Measurements from ENCODE around the gene SEPTIN1. TPM values are rescaled to one million over a fixed set of nuclear protein-coding genes. Genes with fewer than 3 reads are reported as not detected.
"Not testable (repeated sequence)": the region's sequence is repeated elsewhere in the genome, so short reads cannot be mapped to it uniquely, and the experiment has no call there.

Gene SEPTIN1
- total RNA-seq, 1 donor from 2014 or later, result 2.0 TPM

GRCh38 chr16:30348113-30348512 is 34.2 kb downstream of the SEPTIN1 start:
- no peaks in the 10 kb centered on the region for H3K4me1 Mint-ChIP-seq (ENCODE audit: low read depth)
- no peaks in the 10 kb centered on the region for H3K27me3 Mint-ChIP-seq
- H3K9me3 Mint-ChIP-seq (ENCODE audit: low read depth), result no peaks in the 10 kb centered on the region
- no peak for TF ChIP-seq CTCF (IDR thresholded peaks at IDR 0.05; ENCODE audit: unreplicated experiment)
- no peak overlapping the region for H3K27ac Mint-ChIP-seq
- DNase-seq (ENCODE audit: low spot score, unreplicated experiment), result no peak
- peaks cover 18% of the 10 kb centered on the region for H3K36me3 Mint-ChIP-seq (ENCODE audit: insufficient read depth)
- no peak overlapping the region for H3K4me3 Mint-ChIP-seq (ENCODE audit: low read depth)

DNA sequence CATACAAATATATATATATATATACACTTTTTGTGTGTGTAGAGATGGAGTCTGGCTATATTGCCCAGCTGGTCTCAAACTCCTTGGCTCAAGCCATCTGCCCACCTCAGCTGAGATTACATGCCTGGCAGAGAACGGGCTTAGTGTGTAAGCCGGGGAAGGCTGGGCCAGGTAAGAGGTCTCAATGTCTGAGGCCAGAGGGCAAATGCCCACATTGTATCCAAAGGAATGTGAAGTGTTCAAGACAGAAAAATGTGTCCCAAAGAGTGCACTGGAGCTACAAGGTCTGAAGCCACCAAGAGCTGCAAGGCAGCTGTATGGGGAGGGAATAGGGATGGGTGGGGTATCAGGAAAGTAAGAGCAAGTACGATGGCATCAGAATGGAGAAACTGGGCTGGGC is 36.1 kb downstream of the SEPTIN1 start:
- Mint-ChIP-seq H3K36me3 (ENCODE audit: insufficient read depth) (peaks cover 10% of the 10 kb centered on the region), H3K4me1 (ENCODE audit: low read depth) (no peaks in the 10 kb centered on the region), H3K9me3 (ENCODE audit: low read depth) (no peaks in the 10 kb centered on the region), H3K27me3 (no peaks in the 10 kb centered on the region), H3K4me3 (ENCODE audit: low read depth) (no peak overlapping the region), H3K27ac (no peak overlapping the region)
- DNase-seq (ENCODE audit: low spot score, unreplicated experiment), result no peak
- no peak for TF ChIP-seq CTCF (IDR thresholded peaks at IDR 0.05; ENCODE audit: unreplicated experiment)

DNA sequence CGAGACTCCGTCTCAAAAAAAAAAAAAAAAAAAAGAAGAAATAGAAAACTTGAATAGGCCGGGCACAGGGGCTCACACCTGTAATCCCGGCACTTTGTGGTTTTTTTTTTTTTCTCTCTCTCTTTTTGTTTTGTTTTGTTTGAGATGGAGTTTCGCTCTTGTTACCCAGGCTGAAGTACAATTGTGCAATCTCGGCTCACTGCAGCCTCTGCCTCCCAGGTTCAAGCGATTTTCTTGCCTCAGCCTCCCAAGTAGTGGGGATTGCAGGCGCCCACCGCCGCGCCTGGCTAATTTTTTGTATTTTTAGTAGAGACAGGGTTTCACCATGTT is 38.9 kb downstream of the SEPTIN1 start:
- not testable (repeated sequence) for H3K27ac Mint-ChIP-seq; DNase-seq (ENCODE audit: low spot score, unreplicated experiment); H3K27me3 Mint-ChIP-seq; H3K4me1 Mint-ChIP-seq (ENCODE audit: low read depth); H3K9me3 Mint-ChIP-seq (ENCODE audit: low read depth); H3K4me3 Mint-ChIP-seq (ENCODE audit: low read depth); H3K36me3 Mint-ChIP-seq (ENCODE audit: insufficient read depth)

DNA sequence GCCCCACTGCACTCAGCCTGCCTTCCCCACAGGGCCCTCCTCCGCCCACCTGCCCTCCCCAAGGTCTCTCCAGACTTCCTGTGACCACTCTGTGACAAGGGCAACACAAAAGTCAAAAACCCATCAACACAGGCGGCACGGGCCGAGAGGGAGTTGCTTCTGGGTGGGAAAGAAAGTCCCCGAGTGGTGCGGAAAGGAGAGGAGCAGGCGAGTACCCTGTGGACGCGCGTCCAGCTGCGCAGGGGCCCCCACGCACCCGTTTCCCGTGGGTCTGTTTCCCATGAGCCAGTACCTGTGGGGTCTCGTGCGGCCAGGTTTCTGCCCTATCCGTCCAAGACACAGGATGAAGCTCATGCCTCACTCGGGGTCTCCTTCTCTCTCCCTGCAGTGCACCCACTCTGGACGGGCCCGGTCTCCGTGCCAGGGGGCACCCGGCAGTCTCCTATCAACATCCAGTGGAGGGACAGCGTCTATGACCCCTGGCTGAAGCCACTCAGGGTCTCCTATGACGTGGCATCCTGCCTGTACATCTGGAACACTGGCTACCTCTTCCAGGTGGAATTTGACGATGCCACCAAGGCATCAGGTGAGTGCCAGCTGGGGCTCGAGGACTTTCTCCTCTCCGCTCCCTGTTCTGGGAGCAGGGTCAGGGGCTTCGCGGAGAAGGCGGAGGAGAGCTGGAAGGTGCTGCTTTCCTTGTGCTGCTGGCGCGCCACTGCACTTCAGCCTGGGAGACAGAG is 39.4 kb downstream of the SEPTIN1 start:
- Mint-ChIP-seq H3K9me3 (ENCODE audit: low read depth) (no peaks in the 10 kb centered on the region), H3K36me3 (ENCODE audit: insufficient read depth) (no peaks in the 10 kb centered on the region), H3K27me3 (no peaks in the 10 kb centered on the region), H3K27ac (no peak overlapping the region), H3K4me3 (ENCODE audit: low read depth) (no peak overlapping the region), H3K4me1 (ENCODE audit: low read depth) (no peaks in the 10 kb centered on the region)
- DNase-seq (ENCODE audit: low spot score, unreplicated experiment), result no peak
- TF ChIP-seq CTCF (IDR thresholded peaks at IDR 0.05; ENCODE audit: unreplicated experiment), result no peak

DNA sequence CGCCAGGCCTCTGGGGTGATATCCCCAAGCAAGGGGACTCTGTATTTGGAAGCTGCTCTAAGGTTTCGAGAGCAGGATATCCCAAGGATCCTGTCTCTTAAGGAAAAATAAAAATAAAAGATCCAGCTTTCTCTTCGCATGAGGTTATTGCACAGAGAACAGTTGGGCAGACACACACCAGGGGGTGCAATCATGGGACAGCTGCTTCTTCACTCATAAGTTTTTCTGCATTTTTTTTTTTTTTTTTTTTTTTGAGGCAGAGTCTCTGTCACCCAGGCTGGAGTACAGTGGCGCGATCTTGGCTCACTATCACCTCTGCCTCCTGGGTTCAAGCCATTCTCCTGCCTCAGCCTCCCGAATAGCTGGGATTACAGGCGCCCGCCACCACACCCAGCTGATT is 40.4 kb downstream of the SEPTIN1 start:
- not testable (repeated sequence) for H3K36me3 Mint-ChIP-seq (ENCODE audit: insufficient read depth); DNase-seq (ENCODE audit: low spot score, unreplicated experiment); H3K4me3 Mint-ChIP-seq (ENCODE audit: low read depth); H3K27me3 Mint-ChIP-seq; H3K9me3 Mint-ChIP-seq (ENCODE audit: low read depth); H3K4me1 Mint-ChIP-seq (ENCODE audit: low read depth); H3K27ac Mint-ChIP-seq

DNA sequence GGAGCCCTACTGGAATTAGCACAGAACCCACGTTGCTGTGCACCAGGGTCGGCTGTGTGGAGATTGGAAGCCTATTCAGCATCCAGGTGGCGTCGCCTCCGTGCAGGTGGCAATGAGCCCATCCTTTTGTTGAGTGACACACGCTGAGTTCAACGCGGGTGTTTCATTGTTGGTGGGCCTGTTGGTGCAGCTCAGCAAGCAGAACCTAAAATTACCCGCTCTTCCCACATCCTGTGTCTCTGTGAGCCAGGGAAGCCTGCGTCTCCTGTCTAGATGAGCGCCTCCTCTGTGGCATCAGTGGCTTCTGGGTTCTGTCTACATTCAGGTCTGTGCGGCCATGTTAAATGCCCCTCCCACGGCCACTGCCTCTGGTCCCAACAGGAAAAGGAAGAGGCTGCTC is 41.7 kb downstream of the SEPTIN1 start:
- no peaks in the 10 kb centered on the region for H3K9me3 Mint-ChIP-seq (ENCODE audit: low read depth)
- no peak for DNase-seq (ENCODE audit: low spot score, unreplicated experiment)
- no peak overlapping the region for H3K4me3 Mint-ChIP-seq (ENCODE audit: low read depth)
- no peaks in the 10 kb centered on the region for H3K27me3 Mint-ChIP-seq
- H3K27ac Mint-ChIP-seq, result no peak overlapping the region
- no peaks in the 10 kb centered on the region for H3K36me3 Mint-ChIP-seq (ENCODE audit: insufficient read depth)
- TF ChIP-seq CTCF (IDR thresholded peaks at IDR 0.05; ENCODE audit: unreplicated experiment), result no peak
- peaks cover 2% of the 10 kb centered on the region for H3K4me1 Mint-ChIP-seq (ENCODE audit: low read depth)

- H3K27ac Mint-ChIP-seq; H3K9me3 Mint-ChIP-seq (ENCODE audit: low read depth); DNase-seq (ENCODE audit: low spot score, unreplicated experiment); H3K36me3 Mint-ChIP-seq (ENCODE audit: insufficient read depth); H3K27me3 Mint-ChIP-seq; H3K4me3 Mint-ChIP-seq (ENCODE audit: low read depth); H3K4me1 Mint-ChIP-seq (ENCODE audit: low read depth): not testable (repeated sequence)
Measured at GRCh38 chr16:30338715-30339114, 43.6 kb downstream of the SEPTIN1 start.

DNA sequence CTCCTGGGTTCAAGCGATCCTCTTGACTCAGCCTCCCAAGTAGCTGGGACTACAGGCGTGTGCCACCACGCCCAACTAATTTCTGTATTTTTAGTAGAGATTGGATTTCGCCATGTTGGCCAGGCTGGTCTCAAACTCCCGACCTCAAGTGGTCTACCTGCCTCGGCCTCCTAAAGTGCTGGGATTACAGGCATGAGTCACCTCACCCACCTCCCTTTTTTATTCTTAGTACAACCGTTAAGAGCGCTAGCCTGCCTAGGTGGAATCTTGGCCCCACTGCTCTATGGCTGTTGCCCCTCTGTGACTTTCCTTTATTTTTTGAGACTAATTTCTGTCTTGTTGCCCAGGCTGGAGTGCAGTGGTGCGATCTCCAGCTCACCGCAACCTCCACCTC is 44.4 kb downstream of the SEPTIN1 start:
- not testable (repeated sequence) for H3K4me1 Mint-ChIP-seq (ENCODE audit: low read depth); H3K27me3 Mint-ChIP-seq; H3K4me3 Mint-ChIP-seq (ENCODE audit: low read depth); H3K9me3 Mint-ChIP-seq (ENCODE audit: low read depth); H3K36me3 Mint-ChIP-seq (ENCODE audit: insufficient read depth); DNase-seq (ENCODE audit: low spot score, unreplicated experiment)
- peak overlapping the region; percentile 64 for H3K27ac Mint-ChIP-seq
